ENCODE measurements around the gene ZMYM2.
A peak's percentile ranks its signal among the peaks of the same experiment; 100 is the strongest.
"Not testable (repeated sequence)": the region's sequence is repeated elsewhere in the genome, so short reads cannot be mapped to it uniquely, and the experiment has no call there.

ZMYM2 gene

GRCh38 chr13:19958155-19959111 lies at the start of gene ZMYM2:
TSS of gene ZMYM2 (plus strand) at chr13:19958727. CDS start at chr13:19993073, 34,346 bp downstream.
- peak; percentile 96 to 99 for DNase-seq

GRCh38 chr13:19910336-19911072 lies 48.0 kb upstream of the ZMYM2 start:
- no peak for DNase-seq

- peak; percentile 23 to 56 for DNase-seq
Observed at GRCh38 chr13:19927117-19927748, 31.3 kb upstream of the ZMYM2 start.

GRCh38 chr13:19940106-19940505 lies 18.4 kb upstream of the ZMYM2 start:
- no peak for DNase-seq

- no peak for DNase-seq
Observed at GRCh38 chr13:19950374-19950773, 8.2 kb upstream of the ZMYM2 start.

- DNase-seq = no peak
Observed at GRCh38 chr13:19952850-19953249, 5.7 kb upstream of the ZMYM2 start.

- DNase-seq = no peak
Observed at GRCh38 chr13:19955873-19956559, 2.5 kb upstream of the ZMYM2 start.

- peak; percentile 92 to 98 for DNase-seq
Observed at GRCh38 chr13:19957320-19958154, 990 bp upstream of the ZMYM2 start.

GRCh38 chr13:19959141-19959830 lies 759 bp downstream of the ZMYM2 start:
- DNase-seq = peak; percentile 56 to 78

GRCh38 chr13:19959831-19960652 lies 1.5 kb downstream of the ZMYM2 start:
- DNase-seq = peak; percentile 97 to 99

GRCh38 chr13:19960653-19960976 lies 2.1 kb downstream of the ZMYM2 start:
- no peak for DNase-seq

- no peak for DNase-seq
Observed at GRCh38 chr13:19961489-19961888, 3.0 kb downstream of the ZMYM2 start.

GRCh38 chr13:19961924-19962323 lies 3.4 kb downstream of the ZMYM2 start:
- DNase-seq = no peak

GRCh38 chr13:19962894-19963293 lies 4.4 kb downstream of the ZMYM2 start:
- no peak for DNase-seq

- DNase-seq = no peak
Observed at GRCh38 chr13:19967621-19968020, 9.1 kb downstream of the ZMYM2 start.

- DNase-seq = not testable (repeated sequence)
Observed at GRCh38 chr13:19974498-19975009, 16.0 kb downstream of the ZMYM2 start.

- DNase-seq = no peak
Observed at GRCh38 chr13:19978831-19979437, 20.4 kb downstream of the ZMYM2 start.

- no peak for DNase-seq
Observed at GRCh38 chr13:19981685-19982238, 23.2 kb downstream of the ZMYM2 start.

- DNase-seq = no peak
Observed at GRCh38 chr13:19982447-19983043, 24.0 kb downstream of the ZMYM2 start.

Measured in NCI-H524 (cell line).